Measurements from ENCODE around the gene PYROXD2. TPM values are rescaled to one million over a fixed set of nuclear protein-coding genes. Genes with fewer than 3 reads are reported as not detected.
A peak's percentile ranks its signal among the peaks of the same experiment; 100 is the strongest.

Gene PYROXD2
- total and polyA plus RNA-seq, 2 of the 13 experiments (the other 11 are each of a cell fraction or from before 2014, with no cell fraction given) = 2.0 to 6.2 TPM

DNA sequence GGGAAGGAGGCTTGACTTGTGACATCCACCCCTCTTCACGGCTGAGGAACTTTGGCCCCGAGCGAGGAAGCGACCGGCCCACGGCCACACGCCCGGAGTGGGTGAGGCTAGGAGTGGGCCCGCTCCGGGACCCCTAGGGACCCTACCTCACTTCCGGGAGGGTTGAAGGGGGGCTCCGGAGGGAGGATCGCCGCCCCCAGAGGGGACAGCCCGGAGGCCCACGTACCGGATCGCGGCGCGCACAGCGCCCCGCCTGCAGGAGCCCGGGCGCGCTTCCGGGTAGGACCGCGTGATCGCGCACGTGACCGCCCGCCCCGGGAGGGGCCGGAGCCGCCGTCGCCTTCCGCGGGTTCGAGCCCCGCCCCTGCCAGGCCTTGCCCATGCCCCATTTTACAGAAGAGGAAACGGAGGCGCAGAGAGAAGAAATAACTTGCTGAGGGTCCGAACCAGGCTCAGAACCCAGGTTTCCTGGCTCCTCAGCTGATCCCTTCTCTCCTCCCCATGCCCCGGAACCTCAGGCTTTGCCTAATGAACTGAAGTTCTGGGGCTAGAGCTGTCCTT, 31.8 kb upstream of the PYROXD2 start, which contains the start of gene HPS1 (continued):
- TF ChIP-seq, protein P1, sequence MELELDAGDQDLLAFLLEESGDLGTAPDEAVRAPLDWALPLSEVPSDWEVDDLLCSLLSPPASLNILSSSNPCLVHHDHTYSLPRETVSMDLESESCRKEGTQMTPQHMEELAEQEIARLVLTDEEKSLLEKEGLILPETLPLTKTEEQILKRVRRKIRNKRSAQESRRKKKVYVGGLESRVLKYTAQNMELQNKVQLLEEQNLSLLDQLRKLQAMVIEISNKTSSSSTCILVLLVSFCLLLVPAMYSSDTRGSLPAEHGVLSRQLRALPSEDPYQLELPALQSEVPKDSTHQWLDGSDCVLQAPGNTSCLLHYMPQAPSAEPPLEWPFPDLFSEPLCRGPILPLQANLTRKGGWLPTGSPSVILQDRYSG (CRISPR knock-in tag; IDR thresholded peaks at IDR 0.05) = peak; percentile 70; the same call in 1 of the 2 replicates
- TF ChIP-seq ATAD3A (CRISPR knock-in tag; IDR thresholded peaks at IDR 0.05) (no peak), ZNF552 (CRISPR knock-in tag; IDR thresholded peaks at IDR 0.05; ENCODE audit: borderline replicate concordance) (no peak), ZNF224 (CRISPR knock-in tag; IDR thresholded peaks at IDR 0.05) (0 out of 2 replicates have a peak, but pooled peaks have one; percentile 25), CREM (IDR thresholded peaks at IDR 0.05) (no peak), CREM (CRISPR knock-in tag; IDR thresholded peaks at IDR 0.05) (no peak), EHMT2 (IDR thresholded peaks at IDR 0.05; ENCODE audit: borderline replicate concordance, low read depth, low read length) (no peak), HMGA1 (CRISPR knock-in tag; conservative IDR thresholded peaks at IDR 0.05) (no peak), NFE2L1 (CRISPR knock-in tag; IDR thresholded peaks at IDR 0.05; ENCODE audit: borderline replicate concordance) (no peak), ZNF777 (CRISPR knock-in tag; IDR thresholded peaks at IDR 0.05) (no peak), ZNF329 (CRISPR knock-in tag; IDR thresholded peaks at IDR 0.05; ENCODE audit: low read depth) (no peak), NFE2L2 (IDR thresholded peaks at IDR 0.05; ENCODE audit: low read length) (no peak), TOPORS (CRISPR knock-in tag; IDR thresholded peaks at IDR 0.05) (no peak), MZF1 (CRISPR knock-in tag; IDR thresholded peaks at IDR 0.05; ENCODE audit: borderline replicate concordance) (no peak), ZNF30 (CRISPR knock-in tag; IDR thresholded peaks at IDR 0.05) (no peak), RXRB (CRISPR knock-in tag; IDR thresholded peaks at IDR 0.05; ENCODE audit: borderline replicate concordance) (no peak), ISX (CRISPR knock-in tag; conservative IDR thresholded peaks at IDR 0.05) (peak; percentile 42; the same call in 1 of the 2 replicates), SAFB2 (CRISPR knock-in tag; IDR thresholded peaks at IDR 0.05; ENCODE audit: borderline replicate concordance, low read depth) (0 out of 2 replicates have a peak, but pooled peaks have one; percentile 32)
- TF ChIP-seq, protein P2, sequence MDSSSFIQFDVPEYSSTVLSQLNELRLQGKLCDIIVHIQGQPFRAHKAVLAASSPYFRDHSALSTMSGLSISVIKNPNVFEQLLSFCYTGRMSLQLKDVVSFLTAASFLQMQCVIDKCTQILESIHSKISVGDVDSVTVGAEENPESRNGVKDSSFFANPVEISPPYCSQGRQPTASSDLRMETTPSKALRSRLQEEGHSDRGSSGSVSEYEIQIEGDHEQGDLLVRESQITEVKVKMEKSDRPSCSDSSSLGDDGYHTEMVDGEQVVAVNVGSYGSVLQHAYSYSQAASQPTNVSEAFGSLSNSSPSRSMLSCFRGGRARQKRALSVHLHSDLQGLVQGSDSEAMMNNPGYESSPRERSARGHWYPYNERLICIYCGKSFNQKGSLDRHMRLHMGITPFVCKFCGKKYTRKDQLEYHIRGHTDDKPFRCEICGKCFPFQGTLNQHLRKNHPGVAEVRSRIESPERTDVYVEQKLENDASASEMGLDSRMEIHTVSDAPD (CRISPR knock-in tag; IDR thresholded peaks at IDR 0.05) = no peak
- TF ChIP-seq, protein P3, sequence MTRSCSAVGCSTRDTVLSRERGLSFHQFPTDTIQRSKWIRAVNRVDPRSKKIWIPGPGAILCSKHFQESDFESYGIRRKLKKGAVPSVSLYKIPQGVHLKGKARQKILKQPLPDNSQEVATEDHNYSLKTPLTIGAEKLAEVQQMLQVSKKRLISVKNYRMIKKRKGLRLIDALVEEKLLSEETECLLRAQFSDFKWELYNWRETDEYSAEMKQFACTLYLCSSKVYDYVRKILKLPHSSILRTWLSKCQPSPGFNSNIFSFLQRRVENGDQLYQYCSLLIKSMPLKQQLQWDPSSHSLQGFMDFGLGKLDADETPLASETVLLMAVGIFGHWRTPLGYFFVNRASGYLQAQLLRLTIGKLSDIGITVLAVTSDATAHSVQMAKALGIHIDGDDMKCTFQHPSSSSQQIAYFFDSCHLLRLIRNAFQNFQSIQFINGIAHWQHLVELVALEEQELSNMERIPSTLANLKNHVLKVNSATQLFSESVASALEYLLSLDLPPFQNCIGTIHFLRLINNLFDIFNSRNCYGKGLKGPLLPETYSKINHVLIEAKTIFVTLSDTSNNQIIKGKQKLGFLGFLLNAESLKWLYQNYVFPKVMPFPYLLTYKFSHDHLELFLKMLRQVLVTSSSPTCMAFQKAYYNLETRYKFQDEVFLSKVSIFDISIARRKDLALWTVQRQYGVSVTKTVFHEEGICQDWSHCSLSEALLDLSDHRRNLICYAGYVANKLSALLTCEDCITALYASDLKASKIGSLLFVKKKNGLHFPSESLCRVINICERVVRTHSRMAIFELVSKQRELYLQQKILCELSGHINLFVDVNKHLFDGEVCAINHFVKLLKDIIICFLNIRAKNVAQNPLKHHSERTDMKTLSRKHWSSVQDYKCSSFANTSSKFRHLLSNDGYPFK (CRISPR knock-in tag; IDR thresholded peaks at IDR 0.05; ENCODE audit: borderline replicate concordance) = no peak
- TF ChIP-seq, protein P4, sequence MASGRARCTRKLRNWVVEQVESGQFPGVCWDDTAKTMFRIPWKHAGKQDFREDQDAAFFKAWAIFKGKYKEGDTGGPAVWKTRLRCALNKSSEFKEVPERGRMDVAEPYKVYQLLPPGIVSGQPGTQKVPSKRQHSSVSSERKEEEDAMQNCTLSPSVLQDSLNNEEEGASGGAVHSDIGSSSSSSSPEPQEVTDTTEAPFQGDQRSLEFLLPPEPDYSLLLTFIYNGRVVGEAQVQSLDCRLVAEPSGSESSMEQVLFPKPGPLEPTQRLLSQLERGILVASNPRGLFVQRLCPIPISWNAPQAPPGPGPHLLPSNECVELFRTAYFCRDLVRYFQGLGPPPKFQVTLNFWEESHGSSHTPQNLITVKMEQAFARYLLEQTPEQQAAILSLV (CRISPR knock-in tag; IDR thresholded peaks at IDR 0.05; ENCODE audit: borderline replicate concordance) = peak; percentile 52; the same call in 1 of the 2 replicates
- TF ChIP-seq, protein P5, sequence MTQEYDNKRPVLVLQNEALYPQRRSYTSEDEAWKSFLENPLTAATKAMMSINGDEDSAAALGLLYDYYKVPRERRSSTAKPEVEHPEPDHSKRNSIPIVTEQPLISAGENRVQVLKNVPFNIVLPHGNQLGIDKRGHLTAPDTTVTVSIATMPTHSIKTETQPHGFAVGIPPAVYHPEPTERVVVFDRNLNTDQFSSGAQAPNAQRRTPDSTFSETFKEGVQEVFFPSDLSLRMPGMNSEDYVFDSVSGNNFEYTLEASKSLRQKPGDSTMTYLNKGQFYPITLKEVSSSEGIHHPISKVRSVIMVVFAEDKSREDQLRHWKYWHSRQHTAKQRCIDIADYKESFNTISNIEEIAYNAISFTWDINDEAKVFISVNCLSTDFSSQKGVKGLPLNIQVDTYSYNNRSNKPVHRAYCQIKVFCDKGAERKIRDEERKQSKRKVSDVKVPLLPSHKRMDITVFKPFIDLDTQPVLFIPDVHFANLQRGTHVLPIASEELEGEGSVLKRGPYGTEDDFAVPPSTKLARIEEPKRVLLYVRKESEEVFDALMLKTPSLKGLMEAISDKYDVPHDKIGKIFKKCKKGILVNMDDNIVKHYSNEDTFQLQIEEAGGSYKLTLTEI (CRISPR knock-in tag; conservative IDR thresholded peaks at IDR 0.05) = no peak
- TF ChIP-seq, protein P6, sequence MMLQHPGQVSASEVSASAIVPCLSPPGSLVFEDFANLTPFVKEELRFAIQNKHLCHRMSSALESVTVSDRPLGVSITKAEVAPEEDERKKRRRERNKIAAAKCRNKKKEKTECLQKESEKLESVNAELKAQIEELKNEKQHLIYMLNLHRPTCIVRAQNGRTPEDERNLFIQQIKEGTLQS (CRISPR knock-in tag; IDR thresholded peaks at IDR 0.05) = no peak
